ENCODE results near the gene MARS2. TPM values are rescaled to one million over a fixed set of nuclear protein-coding genes. Genes with fewer than 3 reads are reported as not detected.

Gene MARS2
- polyA plus RNA-seq, 1 donor (not counting 4 experiments of a cell fraction or from before 2014, with no cell fraction given), result 9.2 TPM

- FAIRE-seq, result no peak
- no peaks in the 10 kb centered on the region for H3K36me3 ChIP-seq (ENCODE audit: control insufficient read depth in 2 of 2, extremely low read depth in 1 of 2, insufficient read depth in 2 of 2, low read length in 2 of 2)
- no peaks in the 10 kb centered on the region for H3K27me3 ChIP-seq (ENCODE audit: control insufficient read depth, extremely low read depth, insufficient read depth, low read length)
- H3K9me3 ChIP-seq (ENCODE audit: control insufficient read depth, low read depth, low read length), result no peaks in the 10 kb centered on the region
- no peak for DNase-seq (ENCODE audit: low read depth, low spot score)
- no peak overlapping the region for H3K4me3 ChIP-seq (ENCODE audit: control insufficient read depth in 2 of 3, extremely low read depth in 1 of 3, insufficient read depth in 2 of 3, low read depth in 1 of 3, low read length in 3 of 3)
- dilution Hi-C loops (cut with MboI; ENCODE audit: extremely low pct_ligation_motif_present, low sequenced_read_pairs), result no loop called here
- H4K20me1 ChIP-seq (ENCODE audit: control insufficient read depth, extremely low read depth, insufficient read depth, low read length), result no peaks in the 10 kb centered on the region
- no peaks in the 10 kb centered on the region for H3K4me1 ChIP-seq (ENCODE audit: control insufficient read depth, extremely low read depth, insufficient read depth, low read length)
- H3K27ac ChIP-seq (ENCODE audit: control insufficient read depth, insufficient read depth, low read length), result no peak overlapping the region
- TF ChIP-seq CTCF (optimal IDR thresholded peaks at IDR 0.05 in 1 of 3, IDR thresholded peaks at IDR 0.05 in 1 of 3, conservative IDR thresholded peaks at IDR 0.05 in 1 of 3; ENCODE audit: extremely low read depth in 1 of 3, insufficient read depth in 2 of 3, low read length in 3 of 3) (no peak), EZH2 (IDR thresholded peaks at IDR 0.05; ENCODE audit: low read length) (no peak)
- H3K79me2 ChIP-seq (ENCODE audit: control insufficient read depth, insufficient read depth, low read length), result no peaks in the 10 kb centered on the region
- H3K4me2 ChIP-seq (ENCODE audit: control insufficient read depth, extremely low read depth, insufficient read depth, low read depth, low read length), result no peak overlapping the region
- H3K9ac ChIP-seq (ENCODE audit: control insufficient read depth, extremely low read depth, insufficient read depth, low read length), result no peak overlapping the region
- no peaks in the 10 kb centered on the region for H3K9me1 ChIP-seq (ENCODE audit: control insufficient read depth, extremely low read depth, insufficient read depth, low read length)
- H2AFZ ChIP-seq (ENCODE audit: control insufficient read depth, low read length), result no peak overlapping the region
Observed at GRCh38 chr2:197740200-197740599, 35.0 kb downstream of the MARS2 start.

Other genes with a start within 250 kb of the MARS2 start
- 176 to 405 TPM (median 245 TPM) in 3 replicates for gene HSPD1, start 205.5 kb upstream of the MARS2 start, polyA plus RNA-seq
- 105 to 277 TPM (median 209 TPM) in 3 replicates for gene HSPE1, start 205.0 kb upstream of the MARS2 start, polyA plus RNA-seq
- gene MOB4, start 189.3 kb upstream of the MARS2 start, polyA plus RNA-seq, result 25.9 to 53.6 TPM (median 37.6 TPM) in 3 replicates
- gene RFTN2, start 29.8 kb upstream of the MARS2 start, polyA plus RNA-seq, result 0.18 to 0.37 TPM (median 0.25 TPM) in 3 replicates
- not detected in 3 replicates for gene BOLL, start 80.0 kb downstream of the MARS2 start, polyA plus RNA-seq
- gene PLCL1, start 99.2 kb downstream of the MARS2 start, polyA plus RNA-seq, result 0.01 TPM in 2 of 3 replicates, not detected in the other